HG02571 (cell line): ENCODE data around the gene ASPDH.

ENCODE experiments used
- ATAC-seq: cut with Tn5 transposase; IDR thresholded peaks from one replicate; pipeline ENCODE4 v1.9.1; 2021; ENCODE audit warnings: mild to moderate bottlenecking, moderate library complexity; ENCODE audit not compliant: unreplicated experiment

ASPDH gene

DNA sequence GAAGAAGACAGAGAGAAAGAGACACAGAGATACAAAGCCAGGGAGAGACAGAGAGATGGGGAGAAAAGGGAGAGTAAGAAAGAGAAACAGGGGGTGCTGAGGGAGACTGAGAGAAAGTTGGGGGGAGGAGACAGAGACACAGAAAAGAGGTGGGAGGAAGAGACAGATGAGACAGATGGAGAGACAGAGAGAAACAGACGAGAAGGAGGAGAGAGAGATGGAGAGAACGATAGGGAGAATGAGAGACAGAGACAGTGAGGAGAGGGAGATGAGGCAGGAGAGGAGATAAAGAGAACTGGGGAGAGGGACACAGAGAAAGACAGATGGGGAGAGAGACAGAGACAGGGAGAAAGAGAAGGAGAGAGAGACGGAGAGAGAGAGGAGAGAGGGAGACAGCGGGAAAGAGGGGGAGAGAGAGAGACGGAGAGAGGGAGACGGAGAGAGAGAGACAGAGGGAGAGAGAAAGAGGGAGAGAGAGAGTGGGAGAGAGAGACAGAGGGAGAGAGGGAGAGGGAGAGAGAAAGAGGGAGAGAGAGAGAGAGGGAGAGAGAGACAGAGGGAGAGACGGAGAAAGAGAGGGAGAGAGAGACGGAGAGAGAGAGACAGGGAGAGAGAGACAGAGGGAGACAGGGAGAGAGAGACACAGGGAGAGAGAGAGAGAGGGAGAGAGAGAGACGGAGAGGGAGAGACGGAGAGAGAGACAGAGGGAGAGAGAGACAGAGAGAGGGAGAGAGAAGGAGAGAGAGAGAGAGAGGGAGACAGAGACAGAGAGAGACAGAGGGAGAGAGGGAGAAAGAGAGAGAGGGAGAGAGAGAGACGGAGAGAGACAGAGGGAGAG is 15.3 kb downstream of the ASPDH start:
- ATAC-seq: no peak

DNA sequence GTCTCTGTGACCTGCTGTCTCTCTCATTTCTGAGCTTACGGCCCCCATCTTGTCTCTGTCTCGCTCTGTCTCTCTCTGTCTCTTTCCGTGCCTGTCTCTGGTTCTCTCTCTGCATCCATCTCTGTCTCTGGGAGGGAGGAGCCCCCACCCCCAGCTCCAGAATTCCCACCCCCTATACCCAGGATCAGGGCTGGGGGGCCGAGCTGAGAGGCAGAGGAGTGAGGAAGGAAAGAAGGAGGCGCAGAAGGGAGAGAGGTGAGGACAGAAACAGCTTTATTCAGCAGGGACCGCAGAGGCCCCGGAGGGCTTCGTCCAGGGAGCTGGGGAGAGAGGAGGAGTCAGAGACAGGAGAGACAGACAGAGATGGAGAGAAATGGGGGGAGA is 16.7 kb downstream of the ASPDH start:
- no peak for ATAC-seq

DNA sequence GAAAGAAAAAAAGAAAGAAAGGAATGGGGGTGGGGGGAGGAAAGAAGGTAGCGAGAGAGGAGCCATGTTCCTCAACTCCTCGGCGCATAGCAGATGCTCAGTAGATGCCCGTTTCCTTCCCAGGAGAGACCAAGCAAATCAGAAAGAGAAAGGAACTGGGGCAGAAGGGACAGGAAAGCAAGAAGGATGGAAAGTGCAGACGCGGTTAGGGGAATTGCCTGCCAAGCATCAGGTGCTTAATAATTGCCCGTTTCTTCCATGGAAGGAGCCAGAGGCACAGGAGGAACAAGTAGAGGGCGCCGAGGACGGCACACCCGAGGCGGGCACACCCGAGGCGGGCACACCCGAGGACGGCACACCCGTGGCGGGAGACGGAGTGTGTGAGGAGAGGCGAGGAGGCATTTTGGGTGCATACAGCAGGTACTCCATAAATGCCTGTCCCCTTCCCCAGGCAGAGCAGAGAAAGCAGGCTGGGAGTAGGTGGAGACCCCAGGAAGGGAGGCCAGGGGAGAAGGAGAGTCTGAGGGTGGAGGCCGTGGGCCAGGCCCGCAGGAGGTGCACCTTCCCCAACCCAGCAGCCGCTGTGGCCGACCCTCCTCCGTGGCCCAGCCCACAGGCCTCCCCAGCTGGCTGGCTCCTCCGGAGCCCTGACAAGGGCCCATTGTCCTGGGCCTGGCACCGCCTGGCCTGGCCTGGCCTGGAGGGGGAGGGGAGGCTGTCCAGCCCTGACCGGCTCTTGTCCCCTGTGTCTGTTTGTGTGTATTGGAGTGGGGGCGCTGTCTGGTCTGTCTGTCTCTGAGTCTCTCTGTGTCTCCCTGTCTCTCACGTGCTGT is 17.3 kb downstream of the ASPDH start:
- no peak for ATAC-seq

DNA sequence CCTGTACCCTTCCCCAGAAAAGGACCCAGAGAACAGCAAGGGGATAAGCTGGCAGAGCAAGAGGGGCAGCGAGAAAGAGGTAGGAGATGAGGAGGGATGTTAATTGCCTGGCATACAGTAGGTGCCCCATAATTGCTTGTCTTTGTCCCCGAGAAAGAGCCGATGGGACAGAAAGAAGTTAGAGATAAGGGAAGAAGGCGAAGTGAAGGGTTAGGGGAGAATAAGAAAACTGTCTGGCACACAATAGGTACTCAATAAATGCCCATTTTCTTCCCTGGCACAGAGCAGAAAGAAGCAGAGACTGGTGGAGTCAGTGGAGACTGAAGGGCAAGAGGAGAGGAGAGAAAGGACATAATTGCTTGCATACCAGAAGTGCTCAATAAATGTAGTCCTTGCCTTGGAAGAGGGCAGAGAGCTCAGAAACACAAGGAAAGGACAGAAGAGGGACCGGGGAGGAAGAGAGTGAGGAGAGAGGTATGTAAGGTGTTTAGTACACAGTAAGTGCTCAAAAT is 18.6 kb downstream of the ASPDH start:
- ATAC-seq: no peak

DNA sequence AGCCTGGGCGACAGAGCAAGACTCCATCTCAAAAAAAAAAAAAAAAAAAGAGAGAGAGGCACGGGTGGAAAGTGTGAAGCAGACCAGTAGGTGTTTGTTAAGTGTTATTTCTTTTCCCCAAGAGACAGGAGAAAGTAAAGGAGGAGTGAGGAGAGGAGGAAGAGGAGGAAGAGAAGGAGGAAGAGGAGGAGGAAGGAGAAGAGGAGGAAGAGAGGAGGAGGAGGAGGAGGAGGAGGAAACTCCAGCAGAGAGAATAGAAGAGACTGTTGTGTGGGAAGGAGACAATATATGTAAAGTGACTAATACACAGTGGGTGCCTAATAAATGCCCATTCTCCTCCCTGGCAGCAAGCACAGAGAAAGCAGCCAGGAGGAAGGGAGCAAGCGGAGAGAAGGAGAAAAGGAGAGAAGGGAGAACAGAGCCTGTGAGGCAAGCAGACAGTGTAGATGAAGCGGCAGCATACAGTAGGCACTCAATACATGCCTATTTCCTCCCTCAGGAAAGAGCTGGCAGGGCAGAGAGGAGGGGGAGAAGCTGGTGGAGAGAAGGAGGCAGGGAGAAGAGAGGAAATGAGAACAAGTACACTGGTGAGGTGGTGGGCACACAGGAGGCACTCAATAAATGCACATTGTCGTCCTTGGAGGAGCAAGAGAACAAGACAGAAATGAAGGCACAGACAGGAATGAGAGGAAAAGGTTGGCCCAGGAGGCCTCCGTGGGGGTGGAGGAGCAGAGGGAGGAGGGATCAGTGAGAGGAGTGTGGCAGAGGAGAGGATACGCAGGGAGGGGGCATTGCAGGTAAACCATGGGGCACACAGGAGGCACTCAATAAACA is 19.3 kb downstream of the ASPDH start:
- no peak for ATAC-seq

DNA sequence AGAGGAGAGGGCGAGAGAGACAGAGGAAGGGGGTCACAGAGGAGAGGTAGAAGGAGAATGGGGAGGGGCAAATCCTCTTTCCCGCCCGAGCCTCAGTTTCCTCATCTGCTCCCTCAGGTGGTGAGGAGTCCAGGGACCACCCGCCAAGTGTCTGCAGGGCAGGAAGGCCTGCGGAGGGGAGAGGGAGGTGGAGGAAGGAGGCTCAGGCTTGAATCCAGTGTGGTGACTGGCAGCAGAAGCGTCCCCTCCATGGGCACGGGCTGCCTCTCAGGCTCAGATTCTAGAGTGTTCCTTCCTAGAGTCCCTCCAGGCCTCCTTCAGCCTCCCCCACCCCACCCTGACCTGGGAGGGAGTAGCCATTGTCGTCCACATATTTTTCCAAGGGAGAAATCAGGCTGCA is 20.5 kb downstream of the ASPDH start:
- ATAC-seq: no peak

DNA sequence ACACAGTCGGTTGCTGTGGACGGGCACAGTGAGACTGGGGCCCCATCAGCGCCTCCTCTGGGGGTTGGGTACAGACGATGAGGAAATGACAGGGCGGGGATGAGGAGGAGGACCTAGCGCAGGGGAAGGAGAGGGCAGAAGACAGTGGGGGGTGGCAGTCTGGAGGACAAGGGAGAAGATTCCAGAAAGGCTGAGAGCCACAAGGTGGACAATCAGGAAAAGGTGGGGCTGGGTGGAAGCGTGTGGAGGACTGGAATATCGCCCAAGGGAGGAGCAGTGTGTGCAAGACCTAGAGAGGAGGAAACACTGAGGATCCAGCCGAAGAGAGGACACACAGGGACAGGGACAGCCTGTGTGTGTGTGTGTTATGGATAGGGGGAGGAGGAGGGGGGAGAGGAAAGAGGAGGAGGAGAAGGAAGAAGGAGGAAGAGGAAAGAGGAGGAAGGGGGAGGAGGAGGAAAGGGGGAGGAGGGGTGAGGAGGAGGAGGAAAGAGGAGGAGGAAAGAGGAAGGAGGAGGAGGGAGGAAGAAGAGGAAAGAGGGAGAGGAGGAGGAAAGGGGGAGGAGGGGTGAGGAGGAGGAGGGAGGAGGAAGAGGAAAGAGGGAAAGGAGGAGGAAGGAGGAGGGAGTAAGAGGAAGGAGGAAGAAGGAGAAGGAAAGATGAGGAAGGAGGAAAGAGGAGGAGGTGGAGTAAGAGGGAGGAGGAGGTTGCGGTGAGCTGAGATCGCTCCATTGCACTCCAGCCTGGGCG is 21.2 kb downstream of the ASPDH start:
- ATAC-seq: no peak

DNA sequence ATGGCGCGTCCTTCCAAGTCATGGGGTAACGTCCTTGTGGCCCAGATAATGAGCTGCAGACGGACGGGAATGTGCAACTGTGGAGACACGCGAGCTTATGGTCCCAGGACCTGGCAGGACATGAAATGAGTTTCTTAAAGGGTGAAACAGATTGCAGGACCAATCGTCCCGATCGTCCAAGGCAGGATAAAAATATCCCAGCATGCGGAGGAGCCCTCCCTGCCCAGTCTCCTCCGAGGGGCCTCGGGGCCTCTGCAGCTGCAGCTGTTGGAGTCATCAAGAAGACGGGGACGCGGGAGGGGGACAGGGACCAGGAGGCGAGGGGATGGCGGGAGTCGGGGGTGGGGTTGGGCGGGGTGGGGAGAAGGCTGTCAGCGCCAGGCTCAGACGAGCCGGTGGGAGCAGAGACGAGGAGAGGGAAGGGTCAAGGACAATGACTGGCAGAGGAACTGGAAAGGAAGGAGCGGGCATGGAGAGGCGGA is 22.7 kb downstream of the ASPDH start:
- no peak for ATAC-seq

DNA sequence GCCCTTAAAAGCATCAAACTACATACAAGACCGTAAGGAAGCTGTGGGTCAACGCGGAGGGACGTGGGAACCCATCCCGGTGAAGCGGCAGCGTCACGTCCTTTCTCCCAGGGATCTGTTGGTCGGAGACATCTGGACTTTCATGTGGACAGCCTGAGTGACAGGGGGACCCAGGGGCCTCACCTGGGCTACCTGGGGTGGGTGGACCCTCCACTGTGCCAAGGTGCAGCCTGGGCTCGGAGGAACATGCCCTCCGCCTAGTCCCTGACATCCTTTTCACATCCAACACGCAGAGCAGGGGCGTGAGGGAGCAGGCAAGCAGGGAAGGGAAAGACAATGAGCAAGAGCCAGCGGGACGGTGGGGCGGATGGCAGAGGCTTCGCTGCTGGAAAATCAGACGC is 23.3 kb downstream of the ASPDH start:
- ATAC-seq: no peak

DNA sequence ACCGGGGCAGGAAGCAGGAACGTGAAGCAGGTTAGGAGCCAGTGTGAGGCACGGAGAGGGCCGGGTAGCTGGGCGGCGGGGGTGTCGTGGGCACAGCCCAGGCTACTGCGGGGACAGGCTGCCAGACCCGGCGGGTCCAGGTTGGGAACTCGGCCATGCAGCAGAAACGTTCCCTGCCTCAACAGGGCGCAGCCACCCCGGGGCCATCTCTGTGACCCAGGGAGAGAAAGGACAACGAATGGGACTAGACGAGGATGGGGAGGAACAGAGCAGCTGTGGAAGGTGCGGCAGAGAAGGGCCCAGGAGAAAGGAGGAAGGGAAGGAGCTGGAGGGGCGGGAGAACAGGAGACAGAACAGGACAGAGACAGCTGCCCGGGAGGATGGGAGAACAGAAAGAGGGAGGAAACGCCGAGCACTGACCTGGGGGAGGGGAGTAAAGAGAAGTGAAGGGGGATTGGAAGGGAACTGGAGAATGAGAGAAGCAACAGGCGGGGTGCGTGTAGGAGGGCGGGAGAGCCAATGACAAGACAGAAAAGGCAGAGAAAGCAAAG is 24.2 kb downstream of the ASPDH start:
- ATAC-seq: no peak

DNA sequence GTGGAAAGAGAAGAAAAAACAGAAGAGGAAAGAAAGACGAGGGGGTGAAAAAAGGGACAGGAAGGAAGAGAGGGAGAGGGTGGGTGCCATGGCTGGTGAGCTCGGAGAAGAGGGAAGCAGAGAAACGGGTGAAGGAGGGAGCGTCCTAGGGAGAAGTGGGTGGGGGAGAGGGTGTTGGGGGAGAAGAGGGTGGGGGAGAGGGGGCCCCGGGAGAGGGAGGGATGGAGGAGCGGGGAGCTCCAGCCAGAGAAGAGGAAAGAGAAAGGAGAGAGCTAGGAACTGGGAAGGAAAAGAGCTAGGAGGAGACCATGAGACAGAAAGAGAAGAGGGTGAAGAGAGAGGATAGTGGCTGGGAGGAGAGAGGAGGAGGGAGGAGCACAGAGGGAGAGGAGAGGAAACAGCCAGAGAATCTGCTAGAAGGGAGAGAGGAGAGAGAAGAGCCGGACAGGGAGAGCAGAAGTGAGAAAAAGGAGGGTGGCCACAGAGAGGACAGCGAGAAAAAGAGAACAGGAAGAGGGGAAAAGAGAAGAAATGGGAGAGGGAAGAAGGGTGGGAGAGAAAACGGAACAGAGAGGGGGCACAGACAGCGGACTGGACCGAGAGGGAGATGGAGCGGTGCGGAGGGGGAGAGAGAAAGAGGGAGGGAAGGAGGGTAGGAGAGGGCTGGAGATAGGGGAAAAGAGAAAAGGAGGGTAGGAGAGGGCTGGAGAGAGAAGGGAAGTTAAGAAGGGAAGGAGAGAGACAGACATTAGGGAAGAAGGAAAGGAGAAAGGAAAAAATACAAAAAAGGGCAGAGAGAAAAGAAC is 25.1 kb downstream of the ASPDH start:
- no peak for ATAC-seq

DNA sequence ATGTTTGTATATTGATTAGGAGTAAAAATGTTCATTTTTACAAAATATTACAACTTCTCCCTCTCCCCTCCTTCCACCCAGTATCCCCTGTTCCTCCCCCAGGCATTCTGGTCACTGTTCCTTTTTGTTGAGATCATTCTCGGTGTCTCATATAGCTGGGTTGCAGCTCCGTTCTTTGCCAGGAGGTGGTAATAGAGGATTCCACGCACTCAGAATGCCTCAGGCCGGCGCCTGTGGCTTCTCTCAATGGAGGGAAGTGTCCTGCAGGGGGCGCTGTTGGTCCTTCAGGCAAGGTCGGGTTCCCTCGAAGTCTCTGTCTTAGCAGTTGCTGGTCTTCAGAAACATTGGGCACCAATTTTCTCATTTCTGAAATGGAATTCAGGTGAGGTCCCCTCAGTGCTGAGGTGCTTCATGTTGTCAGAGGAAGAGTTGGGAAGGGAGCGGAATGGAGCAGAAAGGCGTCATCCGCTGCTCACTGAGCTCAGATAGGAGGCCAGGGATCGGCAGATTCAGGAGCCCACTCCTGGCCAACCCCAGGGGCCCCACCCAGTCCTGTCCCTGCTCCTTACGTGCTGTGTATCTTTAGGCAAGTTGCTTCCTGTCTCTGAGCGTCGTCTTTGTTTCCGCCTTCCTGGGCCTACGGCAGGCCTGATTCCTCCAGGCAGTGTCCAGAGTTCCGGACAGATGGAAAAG is 26.7 kb downstream of the ASPDH start:
- no peak for ATAC-seq

DNA sequence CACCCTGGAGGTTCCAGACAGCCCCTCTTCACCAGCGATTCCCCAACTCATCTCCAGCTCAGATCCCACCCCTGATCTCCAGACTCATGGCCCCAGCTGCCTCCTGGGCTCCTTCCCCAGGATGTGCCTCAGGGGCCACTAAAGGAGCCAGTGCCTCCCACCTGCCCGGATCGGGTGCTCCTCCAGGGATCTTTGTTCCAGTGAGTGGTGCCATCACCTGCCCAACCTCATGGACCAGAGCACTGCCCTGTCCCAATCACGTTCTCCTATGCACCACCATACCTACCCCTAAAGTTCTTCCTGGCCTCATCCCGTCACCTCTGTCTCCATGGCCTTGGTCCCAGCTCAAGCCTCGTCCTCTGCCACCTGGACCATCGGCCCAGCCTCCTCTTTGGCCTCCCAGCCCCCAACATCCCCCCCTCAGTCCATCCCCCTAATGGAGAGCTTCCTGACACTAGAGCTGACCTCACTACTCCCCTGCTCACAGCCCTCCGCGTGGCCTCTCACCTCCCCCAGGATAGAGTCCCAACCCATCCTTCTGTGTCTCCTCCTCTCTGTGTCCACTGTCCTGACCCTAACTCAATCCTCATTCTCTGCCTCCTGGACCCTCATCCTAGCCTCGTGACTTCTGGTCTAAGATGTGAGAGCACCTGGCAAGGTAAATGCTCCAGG is 28.3 kb downstream of the ASPDH start:
- no peak for ATAC-seq

DNA sequence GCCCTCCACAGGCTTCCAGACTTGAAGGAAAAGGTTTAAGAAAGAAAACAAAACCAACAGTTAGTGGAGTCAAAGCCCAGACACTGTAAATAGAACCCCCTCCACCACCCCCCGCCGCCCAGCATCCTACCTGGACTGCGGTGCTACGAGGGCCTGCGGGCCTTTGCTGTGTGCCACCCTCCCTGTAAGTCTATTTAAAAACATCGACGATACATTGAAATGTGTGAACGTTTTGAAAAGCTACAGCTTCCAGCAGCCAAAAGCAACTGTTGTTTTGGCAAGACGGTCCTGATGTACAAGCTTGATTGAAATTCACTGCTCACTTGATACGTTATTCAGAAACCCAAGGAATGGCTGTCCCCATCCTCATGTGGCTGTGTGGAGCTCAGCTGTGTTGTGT is 30.8 kb downstream of the ASPDH start:
- ATAC-seq: no peak

DNA sequence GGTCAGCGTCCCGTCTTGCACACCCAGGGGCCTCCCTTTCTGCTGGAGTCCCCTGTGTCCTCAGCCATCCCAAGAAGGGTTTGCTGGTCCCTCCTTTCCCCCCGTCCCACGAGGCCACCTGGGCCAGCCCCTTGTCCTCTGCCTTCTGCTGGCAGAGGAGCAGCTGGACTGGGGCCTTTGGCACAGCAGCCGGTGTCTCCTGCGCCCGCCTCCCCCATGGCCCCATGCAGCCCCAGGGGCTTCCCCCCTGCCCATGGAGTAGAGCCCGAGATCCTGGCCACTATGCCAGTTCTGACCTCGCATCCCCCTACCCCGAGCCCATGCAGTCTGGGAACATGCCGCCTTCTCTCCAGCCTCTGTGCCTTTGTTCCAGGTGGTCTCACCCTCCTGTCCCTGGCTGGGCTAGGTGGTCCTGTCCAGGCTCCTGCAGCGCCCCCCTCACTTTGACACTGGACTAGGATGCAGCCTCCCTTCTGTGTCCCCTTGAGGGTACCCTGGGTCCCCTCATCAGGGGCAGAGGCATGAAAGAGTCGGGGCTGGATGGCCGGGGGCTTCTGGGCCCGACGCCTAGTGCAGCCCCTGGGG is 31.4 kb downstream of the ASPDH start:
- no peak for ATAC-seq

DNA sequence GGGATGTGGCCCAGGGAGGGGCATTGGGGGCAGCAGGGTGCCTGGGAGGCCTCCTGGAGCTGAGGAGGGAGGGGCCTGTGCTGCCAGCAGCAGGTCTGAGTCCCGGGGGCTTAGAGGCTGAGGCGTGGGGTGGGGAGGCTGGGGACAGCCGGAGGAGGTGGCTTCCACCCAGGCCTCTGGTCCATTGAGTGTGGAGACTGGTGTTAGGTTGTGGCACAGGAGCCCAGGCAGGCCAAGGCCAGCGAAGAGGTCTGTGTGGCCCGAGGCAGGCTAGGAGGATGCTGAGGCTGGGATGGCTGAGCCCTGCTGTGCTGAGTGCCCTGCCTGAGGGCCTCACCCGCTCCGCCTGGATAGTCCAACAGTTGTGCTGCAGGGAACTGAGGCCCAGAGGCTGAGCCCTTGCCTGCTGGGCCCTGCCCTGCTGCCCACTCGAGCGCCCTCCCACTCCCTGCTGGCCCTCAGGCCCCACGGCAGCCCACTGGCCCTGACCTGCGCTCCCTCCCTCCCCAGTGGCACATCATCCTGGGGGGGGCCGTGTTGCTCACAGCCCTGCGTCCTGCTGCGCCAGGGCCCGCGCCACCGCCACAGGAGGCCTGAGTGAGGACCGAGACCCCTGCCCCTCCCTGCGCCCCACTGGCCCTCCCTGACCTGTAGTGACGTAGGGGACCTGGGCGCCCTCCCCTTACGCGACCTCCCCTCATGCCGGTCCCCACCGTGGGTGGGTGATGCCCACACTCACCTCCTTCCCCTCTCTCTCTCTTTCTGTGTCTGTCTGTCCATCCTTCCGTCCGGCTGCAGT is 32.2 kb downstream of the ASPDH start:
- no peak for ATAC-seq
